Fibroblast of pulmonary artery (primary cell): ENCODE data around the gene HOXC11.

ENCODE experiments used
- DNase-seq: peaks from one replicate; pipeline ENCODE4 v3.0.0-alpha.2; 2010; ENCODE audit warnings: low read depth
- H3K4me3 ChIP-seq: replicated peaks from 2 replicates; pipeline ENCODE4 v1.5.1; 2011; ENCODE audit warnings: low read depth, mild to moderate bottlenecking, control low read depth, low read length, moderate library complexity
- TF ChIP-seq, protein P1 (sequence below): IDR thresholded peaks from 2 replicates; pipeline ENCODE4 v1.5.1; 2011; ENCODE audit warnings: mild to moderate bottlenecking, control low read depth, low read length, inconsistent platforms; ENCODE audit errors: missing control alignments

HOXC11 gene

DNA sequence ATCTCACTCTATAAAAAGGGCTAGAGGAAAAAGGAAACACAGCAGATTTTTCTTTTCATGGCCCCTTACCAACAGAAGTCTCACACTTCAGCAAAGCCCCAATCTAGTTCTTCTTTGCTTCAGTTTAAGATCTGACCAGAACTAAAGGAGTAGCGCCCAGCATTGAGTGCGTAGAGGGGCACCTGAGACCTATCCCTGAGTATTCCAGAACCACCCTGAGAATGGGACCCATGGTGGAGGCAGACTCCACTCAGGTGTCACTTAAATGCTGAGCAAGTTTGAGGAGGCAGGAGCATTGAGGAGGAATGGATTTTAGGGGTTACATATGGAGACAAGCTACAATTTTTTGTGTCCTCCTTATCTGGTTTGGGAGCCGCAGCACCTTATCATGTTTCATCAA lies 1.8 kb upstream of the HOXC11 start:
- TF ChIP-seq, protein P1, sequence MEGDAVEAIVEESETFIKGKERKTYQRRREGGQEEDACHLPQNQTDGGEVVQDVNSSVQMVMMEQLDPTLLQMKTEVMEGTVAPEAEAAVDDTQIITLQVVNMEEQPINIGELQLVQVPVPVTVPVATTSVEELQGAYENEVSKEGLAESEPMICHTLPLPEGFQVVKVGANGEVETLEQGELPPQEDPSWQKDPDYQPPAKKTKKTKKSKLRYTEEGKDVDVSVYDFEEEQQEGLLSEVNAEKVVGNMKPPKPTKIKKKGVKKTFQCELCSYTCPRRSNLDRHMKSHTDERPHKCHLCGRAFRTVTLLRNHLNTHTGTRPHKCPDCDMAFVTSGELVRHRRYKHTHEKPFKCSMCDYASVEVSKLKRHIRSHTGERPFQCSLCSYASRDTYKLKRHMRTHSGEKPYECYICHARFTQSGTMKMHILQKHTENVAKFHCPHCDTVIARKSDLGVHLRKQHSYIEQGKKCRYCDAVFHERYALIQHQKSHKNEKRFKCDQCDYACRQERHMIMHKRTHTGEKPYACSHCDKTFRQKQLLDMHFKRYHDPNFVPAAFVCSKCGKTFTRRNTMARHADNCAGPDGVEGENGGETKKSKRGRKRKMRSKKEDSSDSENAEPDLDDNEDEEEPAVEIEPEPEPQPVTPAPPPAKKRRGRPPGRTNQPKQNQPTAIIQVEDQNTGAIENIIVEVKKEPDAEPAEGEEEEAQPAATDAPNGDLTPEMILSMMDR, result no peak
- DNase-seq, result no peak

DNA sequence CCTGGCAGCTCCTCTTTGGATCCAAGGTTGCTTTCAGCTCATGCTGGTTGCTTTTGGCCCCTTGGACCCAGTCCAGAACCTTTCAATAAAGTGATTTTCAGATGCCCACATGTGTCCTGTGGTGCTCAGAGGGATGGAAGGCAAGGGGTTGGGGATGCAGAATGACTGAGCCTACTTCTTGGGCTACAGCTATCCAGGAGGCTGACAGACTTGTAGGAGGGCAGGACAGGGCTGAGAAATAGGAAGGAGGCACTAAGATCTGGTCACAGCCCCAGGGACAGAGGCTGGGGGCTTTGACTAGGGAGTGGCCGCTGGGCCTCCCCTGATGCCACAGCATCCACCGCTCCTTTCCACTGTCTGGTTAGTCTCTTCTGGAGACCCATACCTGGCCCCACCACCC lies 1.2 kb upstream of the HOXC11 start:
- TF ChIP-seq, protein P1, result no peak
- no peak overlapping the region for H3K4me3 ChIP-seq
- no peak for DNase-seq

More for the DNA sequence above, 1.8 kb upstream of the HOXC11 start:
- H3K4me3 ChIP-seq, result no peak overlapping the region

DNA sequence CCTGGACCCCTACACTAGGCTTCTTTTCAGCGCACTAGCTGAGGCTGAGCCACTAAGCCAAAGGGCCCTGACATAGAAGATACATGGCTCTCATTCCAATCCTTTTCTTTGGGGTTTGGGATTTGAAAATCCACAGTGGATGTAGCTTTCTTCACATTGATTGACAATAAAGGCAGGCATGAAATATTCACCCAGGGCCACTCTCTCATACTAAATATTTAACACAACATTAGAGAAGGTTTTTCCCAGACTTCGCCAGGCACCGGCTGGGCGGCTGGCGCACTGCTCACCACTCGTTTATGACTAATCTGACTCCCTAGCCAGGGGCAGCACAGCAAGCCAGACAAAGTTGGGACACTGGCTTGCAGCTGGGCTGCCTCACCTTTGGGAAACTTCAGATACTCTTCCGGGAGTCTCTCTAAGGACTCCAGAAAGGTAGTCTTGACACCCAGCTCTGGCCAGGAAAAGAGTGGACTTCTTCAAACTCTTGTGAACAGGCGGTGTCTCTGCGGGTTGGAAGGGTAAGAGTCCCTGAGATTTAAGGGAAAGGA lies 699 bp upstream of the HOXC11 start:
- TF ChIP-seq, protein P1, result no peak
- no peak overlapping the region for H3K4me3 ChIP-seq
- DNase-seq, result no peak

DNA sequence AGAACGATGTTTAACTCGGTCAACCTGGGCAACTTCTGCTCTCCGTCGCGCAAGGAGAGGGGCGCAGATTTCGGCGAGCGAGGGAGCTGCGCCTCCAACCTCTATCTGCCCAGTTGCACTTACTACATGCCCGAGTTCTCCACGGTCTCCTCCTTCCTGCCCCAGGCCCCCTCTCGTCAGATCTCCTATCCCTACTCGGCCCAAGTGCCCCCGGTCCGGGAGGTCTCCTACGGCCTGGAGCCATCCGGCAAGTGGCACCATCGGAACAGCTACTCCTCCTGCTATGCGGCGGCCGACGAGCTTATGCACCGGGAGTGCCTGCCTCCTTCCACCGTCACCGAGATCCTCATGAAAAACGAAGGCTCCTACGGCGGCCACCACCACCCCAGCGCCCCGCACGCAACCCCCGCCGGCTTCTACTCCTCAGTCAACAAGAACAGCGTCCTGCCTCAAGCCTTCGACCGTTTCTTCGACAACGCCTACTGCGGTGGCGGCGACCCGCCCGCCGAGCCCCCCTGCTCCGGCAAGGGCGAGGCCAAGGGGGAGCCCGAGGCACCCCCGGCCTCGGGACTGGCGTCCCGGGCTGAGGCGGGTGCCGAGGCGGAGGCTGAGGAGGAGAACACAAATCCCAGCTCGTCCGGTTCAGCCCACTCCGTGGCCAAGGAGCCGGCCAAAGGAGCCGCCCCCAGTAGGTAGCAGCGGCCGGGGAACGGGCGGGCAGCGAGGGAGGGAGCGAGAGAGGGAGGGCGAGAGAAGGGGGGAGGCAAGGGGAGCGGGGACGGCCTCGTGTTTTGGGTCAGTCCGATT lies 513 bp downstream of the HOXC11 start:
- DNase-seq, result no peak

DNA sequence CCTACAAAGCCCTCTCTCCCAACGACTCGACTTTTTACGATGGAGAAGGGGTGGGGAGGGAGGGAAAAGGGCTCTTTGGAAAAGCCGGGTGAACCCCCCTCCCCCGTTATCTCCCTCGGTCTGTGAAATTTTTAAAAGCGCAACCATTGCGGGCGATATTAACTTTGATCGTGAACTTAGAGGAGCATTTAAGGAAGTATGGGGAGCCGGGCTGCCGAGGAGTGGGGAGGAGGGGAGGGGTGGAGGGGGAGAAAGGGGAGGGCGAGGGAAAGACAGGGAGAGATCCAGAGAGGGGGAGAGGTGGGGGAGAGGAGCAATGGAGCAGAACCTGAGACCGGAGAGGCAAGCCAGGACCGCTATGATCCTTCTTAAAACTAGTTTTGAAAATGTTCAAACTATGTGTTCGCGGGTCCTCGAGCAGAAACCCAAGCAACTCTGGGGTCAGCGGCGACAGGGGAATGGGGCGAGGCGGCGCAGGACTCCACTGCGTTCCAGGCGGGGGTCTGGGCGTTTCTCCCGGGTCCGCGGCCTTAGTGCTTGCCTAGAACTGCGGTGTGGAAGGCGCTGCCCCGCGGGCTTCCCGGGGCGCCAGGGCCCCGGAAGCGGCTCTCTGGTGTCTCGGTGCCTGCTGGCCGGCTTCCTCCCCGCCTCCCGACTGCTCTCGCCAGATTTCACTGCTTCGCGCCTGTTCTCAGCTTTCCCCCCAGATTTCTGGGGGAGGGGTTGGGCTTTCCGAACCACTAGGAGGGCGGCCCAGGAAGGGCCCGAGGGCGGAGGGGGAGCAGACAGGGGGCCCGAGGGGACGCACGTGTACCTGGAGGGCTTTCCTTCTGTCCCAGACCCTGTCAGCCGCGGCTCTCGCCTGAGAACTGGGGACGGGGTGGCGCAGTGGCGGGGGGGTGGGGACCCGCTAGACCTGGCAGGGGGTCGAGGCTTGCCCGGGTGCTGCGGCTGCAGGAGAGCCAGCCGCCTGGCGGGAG lies 1.4 kb downstream of the HOXC11 start, which contains the start of gene HOTAIR:
TSS of gene HOTAIR (minus strand) at position 871 of the 980 bp plus-strand sequence.
- H3K4me3 ChIP-seq, result no peak within 1 kb of the TSS

More for the DNA sequence above, 513 bp downstream of the HOXC11 start:
- H3K4me3 ChIP-seq, result no peak overlapping the region
- TF ChIP-seq, protein P1, result no peak

DNA sequence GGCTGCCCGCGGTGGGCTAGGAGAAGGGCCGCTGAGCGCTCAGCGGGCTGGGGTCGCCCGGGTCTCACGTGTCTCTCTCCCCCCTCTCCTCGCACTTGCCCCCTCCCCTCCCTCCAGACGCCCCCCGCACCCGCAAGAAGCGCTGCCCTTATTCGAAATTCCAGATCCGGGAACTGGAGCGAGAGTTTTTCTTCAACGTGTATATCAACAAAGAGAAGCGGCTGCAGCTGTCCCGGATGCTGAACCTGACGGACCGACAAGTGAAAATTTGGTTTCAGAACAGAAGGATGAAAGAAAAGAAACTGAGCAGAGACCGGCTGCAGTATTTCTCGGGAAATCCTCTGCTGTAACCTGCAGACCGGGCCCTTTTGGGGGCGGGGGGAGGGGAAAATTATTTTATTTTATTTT lies 2.1 kb downstream of the HOXC11 start:
- no peak overlapping the region for H3K4me3 ChIP-seq
- DNase-seq, result no peak
- TF ChIP-seq, protein P1, result no peak

More for the DNA sequence above, 1.4 kb downstream of the HOXC11 start, which contains the start of gene HOTAIR:
- TF ChIP-seq, protein P1, result no peak
- no peak for DNase-seq
